Loucy (cell line): ENCODE measurements around the gene MYADM.

Experiments
- H2AFZ ChIP-seq: fragments of 200-600 bp; sonication (generic); 2 replicates; pipeline ENCODE4 v1.6.0; 2016; ENCODE audit warnings: antibody characterized with exemption, mild to moderate bottlenecking, low read length, moderate library complexity
- H3F3A ChIP-seq: fragments of 200-600 bp; 2 replicates; pipeline ENCODE4 v1.6.0; 2016; ENCODE audit warnings: antibody characterized with exemption, low read depth, mild to moderate bottlenecking
- H3K27me3 ChIP-seq: fragments of 200-600 bp; sonication (generic); 2 replicates; pipeline ENCODE4 v1.6.1; 2014; ENCODE audit warnings: low read length, mild to moderate bottlenecking; ENCODE audit not compliant: insufficient read depth, poor library complexity, severe bottlenecking
- H3K36me3 ChIP-seq: fragments of 200-600 bp; sonication (generic); 2 replicates; pipeline ENCODE4 v1.6.1; 2016; ENCODE audit warnings: low read length; ENCODE audit not compliant: insufficient read depth
- H3K4me1 ChIP-seq: fragments of 200-600 bp; sonication (generic); 2 replicates; pipeline ENCODE4 v1.5.1; 2014; ENCODE audit warnings: low read length, mild to moderate bottlenecking; ENCODE audit not compliant: insufficient read depth, poor library complexity, severe bottlenecking
- H3K4me2 ChIP-seq: fragments of 200-600 bp; sonication (generic); 2 replicates; pipeline ENCODE4 v1.6.0; 2014; ENCODE audit warnings: antibody characterized with exemption, low read length, low read depth, mild to moderate bottlenecking; ENCODE audit not compliant: poor library complexity, severe bottlenecking
- H3K4me3 ChIP-seq: fragments of 200-600 bp; sonication (generic); 2 replicates; pipeline ENCODE4 v1.5.1; 2014; ENCODE audit warnings: low read length, mild to moderate bottlenecking, mixed read lengths; ENCODE audit not compliant: poor library complexity, severe bottlenecking
- H3K79me2 ChIP-seq: fragments of 200-600 bp; sonication (generic); 2 replicates; pipeline ENCODE4 v1.6.1; 2014; ENCODE audit warnings: low read length; ENCODE audit not compliant: insufficient read depth
- H3K9ac ChIP-seq: fragments of 200-600 bp; sonication (generic); 2 replicates; pipeline ENCODE4 v1.6.0; 2014; ENCODE audit warnings: mild to moderate bottlenecking, low read depth, low read length, moderate library complexity; ENCODE audit not compliant: poor library complexity, severe bottlenecking
- H3K9me2 ChIP-seq: fragments of 200-600 bp; sonication (generic); replicated peaks from 2 replicates; pipeline ENCODE4 v1.6.1; 2016; ENCODE audit warnings: low read depth, low read length, mixed read lengths
- H3K9me3 ChIP-seq: fragments of 200-600 bp; sonication (generic); 2 replicates; pipeline ENCODE4 v1.6.1; 2014; ENCODE audit warnings: mild to moderate bottlenecking, antibody characterized with exemption, low read length, low read depth; ENCODE audit not compliant: insufficient read depth
- H4K20me1 ChIP-seq: fragments of 200-600 bp; sonication (generic); 2 replicates; pipeline ENCODE4 v1.6.0; 2014; ENCODE audit warnings: antibody characterized with exemption, low read length, mild to moderate bottlenecking; ENCODE audit not compliant: insufficient read depth, poor library complexity, severe bottlenecking
- EZH2phosphoT487 ChIP-seq: fragments of 200-600 bp; IDR thresholded peaks from 2 replicates; pipeline ENCODE4 v1.6.1; 2018; ENCODE audit warnings: antibody characterized with exemption, mild to moderate bottlenecking, moderate library complexity, borderline replicate concordance
- TF ChIP-seq, protein P1 (sequence below): fragments of 200-600 bp; sonication (generic); conservative IDR thresholded peaks from 2 replicates; pipeline ENCODE4 v1.5.1; 2014; ENCODE audit warnings: mild to moderate bottlenecking, antibody characterized with exemption, low read length

MYADM gene

DNA sequence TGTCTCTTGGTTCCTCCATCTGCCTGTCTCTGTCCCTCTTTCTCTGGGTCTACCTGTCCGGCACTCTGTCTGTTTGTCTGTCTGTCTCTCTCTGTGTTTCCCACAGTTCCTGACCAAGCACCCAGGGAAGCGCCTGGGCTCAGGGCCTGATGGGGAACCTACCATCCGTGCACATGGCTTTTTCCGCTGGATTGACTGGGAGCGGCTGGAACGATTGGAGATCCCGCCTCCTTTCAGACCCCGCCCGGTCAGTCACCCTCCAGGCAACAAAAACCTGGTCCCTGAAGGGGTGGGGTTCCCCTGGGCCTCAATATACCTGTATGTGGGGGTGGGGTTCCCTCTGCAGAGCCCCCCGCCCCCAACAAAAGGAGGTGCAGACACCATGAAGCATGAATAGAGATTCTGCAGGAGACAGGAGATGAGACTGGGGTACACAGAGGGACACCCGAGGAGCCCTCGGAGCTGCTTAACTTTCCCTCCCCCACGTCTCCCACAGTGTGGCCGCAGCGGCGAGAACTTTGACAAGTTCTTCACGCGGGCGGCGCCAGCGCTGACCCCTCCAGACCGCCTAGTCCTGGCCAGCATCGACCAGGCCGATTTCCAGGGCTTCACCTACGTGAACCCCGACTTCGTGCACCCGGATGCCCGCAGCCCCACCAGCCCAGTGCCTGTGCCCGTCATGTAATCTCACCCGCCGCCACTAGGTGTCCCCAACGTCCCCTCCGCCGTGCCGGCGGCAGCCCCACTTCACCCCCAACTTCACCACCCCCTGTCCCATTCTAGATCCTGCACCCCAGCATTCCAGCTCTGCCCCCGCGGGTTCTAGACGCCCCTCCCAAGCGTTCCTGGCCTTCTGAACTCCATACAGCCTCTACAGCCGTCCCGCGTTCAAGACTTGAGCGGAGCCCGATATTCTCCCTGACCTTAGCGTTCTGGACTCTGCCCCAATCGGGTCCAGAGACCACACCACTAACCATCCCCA lies 38.8 kb downstream of the MYADM start:
- Histone ChIP-seq H3K36me3 (no peaks in the 10 kb centered on the region), H3K79me2 (no peaks in the 10 kb centered on the region), H3K9ac (no peak overlapping the region), H3K4me1 (no peaks in the 10 kb centered on the region), H3K4me2 (no peak overlapping the region), H3K27me3 (no peaks in the 10 kb centered on the region), H3K4me3 (no peak overlapping the region), H4K20me1 (no peaks in the 10 kb centered on the region), H3K9me2 (no peaks in the 10 kb centered on the region), H3F3A (no peaks in the 10 kb centered on the region), H3K9me3 (no peaks in the 10 kb centered on the region), H2AFZ (no peak overlapping the region)
- TF ChIP-seq EZH2phosphoT487: no peak
- TF ChIP-seq, protein P1, sequence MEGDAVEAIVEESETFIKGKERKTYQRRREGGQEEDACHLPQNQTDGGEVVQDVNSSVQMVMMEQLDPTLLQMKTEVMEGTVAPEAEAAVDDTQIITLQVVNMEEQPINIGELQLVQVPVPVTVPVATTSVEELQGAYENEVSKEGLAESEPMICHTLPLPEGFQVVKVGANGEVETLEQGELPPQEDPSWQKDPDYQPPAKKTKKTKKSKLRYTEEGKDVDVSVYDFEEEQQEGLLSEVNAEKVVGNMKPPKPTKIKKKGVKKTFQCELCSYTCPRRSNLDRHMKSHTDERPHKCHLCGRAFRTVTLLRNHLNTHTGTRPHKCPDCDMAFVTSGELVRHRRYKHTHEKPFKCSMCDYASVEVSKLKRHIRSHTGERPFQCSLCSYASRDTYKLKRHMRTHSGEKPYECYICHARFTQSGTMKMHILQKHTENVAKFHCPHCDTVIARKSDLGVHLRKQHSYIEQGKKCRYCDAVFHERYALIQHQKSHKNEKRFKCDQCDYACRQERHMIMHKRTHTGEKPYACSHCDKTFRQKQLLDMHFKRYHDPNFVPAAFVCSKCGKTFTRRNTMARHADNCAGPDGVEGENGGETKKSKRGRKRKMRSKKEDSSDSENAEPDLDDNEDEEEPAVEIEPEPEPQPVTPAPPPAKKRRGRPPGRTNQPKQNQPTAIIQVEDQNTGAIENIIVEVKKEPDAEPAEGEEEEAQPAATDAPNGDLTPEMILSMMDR: peak; percentile 82

DNA sequence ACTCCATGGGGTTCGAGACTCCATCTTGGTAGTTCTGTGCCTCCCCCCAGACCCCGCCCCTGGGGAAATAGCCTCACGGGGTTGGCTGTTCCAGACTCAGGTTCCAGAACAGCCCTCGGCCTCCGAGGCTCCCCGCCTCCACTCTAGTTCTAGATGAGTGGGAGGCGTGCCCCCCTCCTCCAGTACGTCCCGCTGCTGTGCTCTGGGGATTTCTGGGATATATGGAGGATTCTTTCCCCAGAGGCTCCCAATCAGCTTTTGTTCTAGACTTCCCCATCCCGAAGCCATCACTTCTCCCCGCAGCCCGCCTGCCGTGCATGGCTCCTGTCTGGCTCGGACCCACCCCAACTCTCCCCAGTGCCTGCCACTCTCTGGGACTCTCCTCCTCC lies 39.5 kb downstream of the MYADM start:
- H3K9ac ChIP-seq: no peak overlapping the region
- no peaks in the 10 kb centered on the region for H3K79me2 ChIP-seq
- H3K9me2 ChIP-seq: no peaks in the 10 kb centered on the region
- H3K36me3 ChIP-seq: no peaks in the 10 kb centered on the region
- no peaks in the 10 kb centered on the region for H3K27me3 ChIP-seq
- H2AFZ ChIP-seq: no peak overlapping the region
- H3K9me3 ChIP-seq: no peaks in the 10 kb centered on the region
- no peak overlapping the region for H3K4me3 ChIP-seq
- no peak overlapping the region for H3K4me2 ChIP-seq
- no peaks in the 10 kb centered on the region for H3K4me1 ChIP-seq
- TF ChIP-seq EZH2phosphoT487: no peak
- TF ChIP-seq, protein P1: no peak
- no peaks in the 10 kb centered on the region for H4K20me1 ChIP-seq
- H3F3A ChIP-seq: no peaks in the 10 kb centered on the region

DNA sequence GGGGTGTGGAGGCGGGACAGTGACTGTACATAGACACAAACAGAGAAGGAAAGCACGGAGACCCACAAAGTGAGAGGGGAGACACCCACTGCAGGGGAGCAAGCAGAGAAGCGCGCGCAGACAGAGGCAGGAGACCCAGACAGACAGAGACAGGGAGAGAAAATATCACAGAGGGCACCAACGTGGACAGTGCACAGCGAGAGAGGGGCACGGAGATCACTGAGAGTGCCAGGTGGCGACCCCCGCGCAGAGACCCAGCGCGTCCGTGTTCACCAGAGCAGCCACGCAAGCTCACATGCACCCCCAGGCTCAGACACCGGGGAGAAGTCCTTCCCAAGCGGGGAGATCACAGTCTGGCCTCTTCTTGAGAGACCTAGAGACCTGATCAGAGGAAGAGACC lies 40.0 kb downstream of the MYADM start:
- no peak for TF ChIP-seq EZH2phosphoT487
- TF ChIP-seq, protein P1: no peak
- H3K4me2 ChIP-seq: no peak overlapping the region

More for the DNA sequence above, 40.0 kb downstream of the MYADM start:
- no peaks in the 10 kb centered on the region for H3F3A ChIP-seq
- no peak overlapping the region for H3K9ac ChIP-seq
- no peaks in the 10 kb centered on the region for H3K36me3 ChIP-seq
- no peaks in the 10 kb centered on the region for H4K20me1 ChIP-seq
- H3K4me3 ChIP-seq: no peak overlapping the region
- H2AFZ ChIP-seq: no peak overlapping the region
- H3K79me2 ChIP-seq: no peaks in the 10 kb centered on the region
- no peaks in the 10 kb centered on the region for H3K9me2 ChIP-seq
- H3K27me3 ChIP-seq: no peaks in the 10 kb centered on the region
- no peaks in the 10 kb centered on the region for H3K4me1 ChIP-seq
- H3K9me3 ChIP-seq: no peaks in the 10 kb centered on the region
